Inflammatory macrophage treated with lipopolysaccharide for 1 hour (primary cell): ENCODE measurements around the gene ZNF783.
"Not testable (repeated sequence)": the region's sequence is repeated elsewhere in the genome, so short reads cannot be mapped to it uniquely, and the experiment has no call there.

Source experiments
- DNase-seq, 2 donors: peaks; one replicate each; pipeline ENCODE4 v3.0.0-alpha.2; 2020 to 2022

ZNF783 gene

GRCh38 chr7:149241696-149242095, 20.3 kb upstream of the ZNF783 start:
- no peak for DNase-seq

- DNase-seq: peak; percentile 10 to 37
Measured at GRCh38 chr7:149245244-149245643, 16.8 kb upstream of the ZNF783 start.

- no peak for DNase-seq
Measured at GRCh38 chr7:149245744-149246143, 16.3 kb upstream of the ZNF783 start.

- no peak for DNase-seq
Measured at GRCh38 chr7:149248777-149249176, 13.2 kb upstream of the ZNF783 start.

- not testable (repeated sequence) for DNase-seq
Measured at GRCh38 chr7:149250151-149250550, 11.8 kb upstream of the ZNF783 start.

- DNase-seq: not testable (repeated sequence)
Measured at GRCh38 chr7:149251518-149251917, 10.5 kb upstream of the ZNF783 start.

- no peak for DNase-seq
Measured at GRCh38 chr7:149252378-149252777, 9.6 kb upstream of the ZNF783 start.

- no peak for DNase-seq
Measured at GRCh38 chr7:149253665-149254064, 8.3 kb upstream of the ZNF783 start.

GRCh38 chr7:149254181-149254858, 7.7 kb upstream of the ZNF783 start:
- DNase-seq: no peak

GRCh38 chr7:149255174-149255573, 6.8 kb upstream of the ZNF783 start:
- DNase-seq: no peak

GRCh38 chr7:149256568-149256967, 5.4 kb upstream of the ZNF783 start:
- DNase-seq: no peak

GRCh38 chr7:149257146-149257545, 4.8 kb upstream of the ZNF783 start:
- no peak for DNase-seq

GRCh38 chr7:149261316-149261828, 624 bp upstream of the ZNF783 start:
- no peak for DNase-seq

- no peak for DNase-seq
Measured at GRCh38 chr7:149266451-149266850, 4.5 kb downstream of the ZNF783 start.

- DNase-seq: no peak
Measured at GRCh38 chr7:149267733-149268132, 5.7 kb downstream of the ZNF783 start.

- DNase-seq: not testable (repeated sequence)
Measured at GRCh38 chr7:149274424-149274823, 12.4 kb downstream of the ZNF783 start.

- no peak for DNase-seq
Measured at GRCh38 chr7:149277871-149278270, 15.9 kb downstream of the ZNF783 start.

- DNase-seq: no peak
Measured at GRCh38 chr7:149278396-149278795, 16.4 kb downstream of the ZNF783 start.

- DNase-seq: no peak
Measured at GRCh38 chr7:149279111-149279743, 17.2 kb downstream of the ZNF783 start.

GRCh38 chr7:149280151-149280550, 18.2 kb downstream of the ZNF783 start:
- DNase-seq: no peak

GRCh38 chr7:149280661-149281507, 18.9 kb downstream of the ZNF783 start:
- DNase-seq: no peak

GRCh38 chr7:149281508-149282330, 19.7 kb downstream of the ZNF783 start:
- no peak for DNase-seq

GRCh38 chr7:149282331-149282655, 20.3 kb downstream of the ZNF783 start:
- no peak for DNase-seq
